ENCODE data around the gene MAP3K10. TPM values are rescaled to one million over a fixed set of nuclear protein-coding genes. Genes with fewer than 3 reads are reported as not detected.

The MAP3K10 gene
- total and polyA plus RNA-seq, 2 donors from 2014 or later, result 15.0 to 17.3 TPM

DNA sequence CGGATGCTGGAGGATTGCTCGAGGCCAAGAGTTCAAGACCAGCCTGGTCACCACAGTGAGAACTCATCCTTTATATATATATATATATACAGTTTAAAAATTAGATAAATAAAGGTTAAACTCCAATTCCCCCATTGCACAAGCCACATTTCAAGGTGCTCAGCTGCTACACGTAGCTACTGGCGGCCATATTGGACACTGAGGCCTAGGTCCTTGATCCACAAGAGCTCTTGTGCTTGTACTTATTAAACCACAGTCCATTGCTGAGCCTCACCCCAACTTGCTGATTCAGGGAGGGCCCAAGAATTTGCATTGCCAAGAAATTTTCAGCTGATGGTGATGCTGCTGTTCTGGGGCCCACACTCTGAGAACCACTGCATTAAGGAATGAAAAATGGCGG lies 17.4 kb downstream of the MAP3K10 start:
- intact Hi-C loops (cut with DNase I), result no loop called here
- FAIRE-seq, result no peak

DNA sequence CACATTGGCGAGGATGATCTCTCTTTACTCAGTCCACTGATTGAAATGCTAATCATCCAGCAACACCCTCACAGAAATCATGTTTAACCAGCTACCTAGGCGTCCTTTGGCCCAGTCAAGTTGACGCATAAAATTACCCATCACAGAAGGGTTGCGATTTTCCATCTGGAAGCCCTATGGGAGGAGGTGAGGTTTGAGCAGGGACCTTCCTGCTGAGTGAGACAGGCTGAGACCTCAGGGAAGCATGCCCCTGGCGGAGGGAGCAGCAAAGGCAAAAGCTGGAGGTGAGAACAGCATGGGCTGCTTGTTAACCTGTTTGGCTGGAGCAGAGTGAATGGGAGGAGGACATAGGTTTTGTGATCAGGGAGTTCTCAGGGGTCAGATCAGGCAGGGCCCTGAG lies 19.7 kb downstream of the MAP3K10 start:
- H3K36me3 ChIP-seq (ENCODE audit: control insufficient read depth in 2 of 3, insufficient read depth in 3 of 3, low read length in 3 of 3), result peaks cover 0 to 4% (median 4%) of the 10 kb centered on the region in 3 donors
- DNase-seq (no peak), FAIRE-seq (no peak)
- no peak overlapping the region for H3K9ac ChIP-seq (ENCODE audit: low read length in 3 of 3)
- H3K27me3 ChIP-seq (ENCODE audit: control insufficient read depth, insufficient read depth, low read length), result no peaks in the 10 kb centered on the region
- intact Hi-C loops (cut with DNase I), result no loop called here
- H3K27ac ChIP-seq (ENCODE audit: low read depth in 2 of 2, low read length in 2 of 2), result no peak overlapping the region
- H3K4me3 ChIP-seq (ENCODE audit: low read length in 3 of 3), result no peak overlapping the region
- no peaks in the 10 kb centered on the region for H3K4me1 ChIP-seq (ENCODE audit: control insufficient read depth in 2 of 3, insufficient read depth in 2 of 3, low read depth in 1 of 3, low read length in 3 of 3)
- H3K9me3 ChIP-seq (ENCODE audit: control insufficient read depth in 2 of 3, insufficient read depth in 1 of 3, low read length in 3 of 3), result no peaks in the 10 kb centered on the region
- no peak for TF ChIP-seq CTCF (IDR thresholded peaks at IDR 0.05; ENCODE audit: borderline replicate concordance, extremely low read depth, insufficient read depth)

More for the DNA sequence above, 17.4 kb downstream of the MAP3K10 start:
- H3K27me3 ChIP-seq (ENCODE audit: control insufficient read depth, insufficient read depth, low read length), result no peaks in the 10 kb centered on the region
- no peak for TF ChIP-seq CTCF (IDR thresholded peaks at IDR 0.05; ENCODE audit: borderline replicate concordance, extremely low read depth, insufficient read depth)
- peaks cover 0 to 4% (median 0%) of the 10 kb centered on the region in 3 donors for H3K9me3 ChIP-seq (ENCODE audit: control insufficient read depth in 2 of 3, insufficient read depth in 1 of 3, low read length in 3 of 3)
- H3K9ac ChIP-seq (ENCODE audit: low read length in 3 of 3), result no peak overlapping the region
- DNase-seq, result no peak
- H3K27ac ChIP-seq (ENCODE audit: low read depth in 2 of 2, low read length in 2 of 2), result no peak overlapping the region
- H3K36me3 ChIP-seq (ENCODE audit: control insufficient read depth in 2 of 3, insufficient read depth in 3 of 3, low read length in 3 of 3), result peaks cover 0 to 5% (median 4%) of the 10 kb centered on the region in 3 donors
- H3K4me1 ChIP-seq (ENCODE audit: control insufficient read depth in 2 of 3, insufficient read depth in 2 of 3, low read depth in 1 of 3, low read length in 3 of 3), result no peaks in the 10 kb centered on the region
- H3K4me3 ChIP-seq (ENCODE audit: low read length in 3 of 3), result no peak overlapping the region

GRCh38 chr19:40213251-40213829 lies 22.1 kb downstream of the MAP3K10 start:
- H3K36me3 ChIP-seq (ENCODE audit: control insufficient read depth in 2 of 3, insufficient read depth in 3 of 3, low read length in 3 of 3), result peaks cover 0 to 4% (median 4%) of the 10 kb centered on the region in 3 donors
- no peak overlapping the region for H3K27ac ChIP-seq (ENCODE audit: low read depth in 2 of 2, low read length in 2 of 2)
- intact Hi-C loops (cut with DNase I), result no loop called here
- H3K4me1 ChIP-seq (ENCODE audit: control insufficient read depth in 2 of 3, insufficient read depth in 2 of 3, low read depth in 1 of 3, low read length in 3 of 3), result no peaks in the 10 kb centered on the region
- no peak overlapping the region for H3K9ac ChIP-seq (ENCODE audit: low read length in 3 of 3)
- H3K4me3 ChIP-seq (ENCODE audit: low read length in 3 of 3), result no peak overlapping the region
- no peak for DNase-seq
- peaks cover 6% of the 10 kb centered on the region for H3K27me3 ChIP-seq (ENCODE audit: control insufficient read depth, insufficient read depth, low read length)
- no peak for TF ChIP-seq CTCF (IDR thresholded peaks at IDR 0.05; ENCODE audit: borderline replicate concordance, extremely low read depth, insufficient read depth)
- no peaks in the 10 kb centered on the region for H3K9me3 ChIP-seq (ENCODE audit: control insufficient read depth in 2 of 3, insufficient read depth in 1 of 3, low read length in 3 of 3)
- FAIRE-seq, result no peak
